Nephron progenitor cell (in vitro differentiated cells): Measurements from ENCODE around the gene MXD1.
A peak's percentile ranks its signal among the peaks of the same experiment; 100 is the strongest.

Experiments
- DNase-seq: peaks from one replicate; pipeline ENCODE4 v3.0.0; 2021
- H3K27ac Mint-ChIP-seq: 2 replicates; pipeline ENCODE4 v1.8.0; 2021; ENCODE audit warnings: mild to moderate bottlenecking, moderate library complexity, mixed read lengths
- H3K27me3 Mint-ChIP-seq: 2 replicates; pipeline ENCODE4 v1.8.0; 2021; ENCODE audit warnings: mild to moderate bottlenecking, low read depth, mixed read lengths; ENCODE audit not compliant: poor library complexity
- H3K36me3 Mint-ChIP-seq: 2 replicates; pipeline ENCODE4 v1.8.0; 2021; ENCODE audit warnings: low read depth, mixed read lengths
- H3K4me1 Mint-ChIP-seq: 2 replicates; pipeline ENCODE4 v1.8.0; 2021; ENCODE audit warnings: mixed read lengths
- H3K4me3 Mint-ChIP-seq: 2 replicates; pipeline ENCODE4 v1.8.0; 2021; ENCODE audit warnings: mild to moderate bottlenecking, moderate library complexity, mixed read lengths
- H3K9me3 Mint-ChIP-seq: 2 replicates; pipeline ENCODE4 v1.8.0; 2021; ENCODE audit warnings: mild to moderate bottlenecking, moderate library complexity, mixed read lengths
- CTCF ChIP-seq: fragments of 200-600 bp; sonication (generic); IDR thresholded peaks from 2 replicates; pipeline ENCODE4 v1.5.0; 2021; ENCODE audit warnings: antibody characterized with exemption

The MXD1 gene

GRCh38 chr2:69934614-69934908 lies 19.7 kb downstream of the MXD1 start:
- no peak for TF ChIP-seq CTCF
- Mint-ChIP-seq H3K9me3 (no peaks in the 10 kb centered on the region), H3K36me3 (peaks cover 41% of the 10 kb centered on the region), H3K4me1 (peaks cover 35% of the 10 kb centered on the region), H3K27ac (no peak overlapping the region), H3K4me3 (no peak overlapping the region), H3K27me3 (no peaks in the 10 kb centered on the region)
- DNase-seq = no peak

GRCh38 chr2:69935011-69935410 lies 20.1 kb downstream of the MXD1 start:
- DNase-seq = no peak
- no peak for TF ChIP-seq CTCF
- no peak overlapping the region for H3K27ac Mint-ChIP-seq
- no peaks in the 10 kb centered on the region for H3K9me3 Mint-ChIP-seq
- H3K36me3 Mint-ChIP-seq = peaks cover 46% of the 10 kb centered on the region
- no peaks in the 10 kb centered on the region for H3K27me3 Mint-ChIP-seq
- no peak overlapping the region for H3K4me3 Mint-ChIP-seq
- H3K4me1 Mint-ChIP-seq = peaks cover 40% of the 10 kb centered on the region

GRCh38 chr2:69936906-69937305 lies 22.0 kb downstream of the MXD1 start:
- Mint-ChIP-seq H3K27ac (peak overlapping the region; percentile 21), H3K4me3 (no peak overlapping the region), H3K27me3 (no peaks in the 10 kb centered on the region), H3K9me3 (no peaks in the 10 kb centered on the region), H3K4me1 (peaks cover 45% of the 10 kb centered on the region), H3K36me3 (peaks cover 52% of the 10 kb centered on the region)
- no peak for TF ChIP-seq CTCF
- no peak for DNase-seq

GRCh38 chr2:69937968-69938367 lies 23.1 kb downstream of the MXD1 start:
- Mint-ChIP-seq H3K4me3 (no peak overlapping the region), H3K36me3 (peaks cover 52% of the 10 kb centered on the region), H3K4me1 (peaks cover 40% of the 10 kb centered on the region), H3K27ac (peak overlapping the region; percentile 60), H3K9me3 (no peaks in the 10 kb centered on the region), H3K27me3 (no peaks in the 10 kb centered on the region)
- no peak for TF ChIP-seq CTCF
- DNase-seq = no peak

GRCh38 chr2:69939722-69940121 lies 24.8 kb downstream of the MXD1 start:
- Mint-ChIP-seq H3K4me3 (no peak overlapping the region), H3K4me1 (peaks cover 36% of the 10 kb centered on the region), H3K27ac (peak overlapping the region; percentile 46), H3K27me3 (no peaks in the 10 kb centered on the region), H3K36me3 (peaks cover 57% of the 10 kb centered on the region), H3K9me3 (no peaks in the 10 kb centered on the region)
- DNase-seq = no peak
- TF ChIP-seq CTCF = no peak

- DNase-seq = no peak
- H3K9me3 Mint-ChIP-seq = no peaks in the 10 kb centered on the region
- H3K36me3 Mint-ChIP-seq = peaks cover 53% of the 10 kb centered on the region
- no peaks in the 10 kb centered on the region for H3K27me3 Mint-ChIP-seq
- H3K4me1 Mint-ChIP-seq = peaks cover 36% of the 10 kb centered on the region
- no peak overlapping the region for H3K27ac Mint-ChIP-seq
- no peak for TF ChIP-seq CTCF
- H3K4me3 Mint-ChIP-seq = no peak overlapping the region
These were observed 25.8 kb downstream of the MXD1 start for GRCh38 chr2:69940691-69941090.
